ENCODE data around the gene OTOA.
A peak's percentile ranks its signal among the peaks of the same experiment; 100 is the strongest.
"Not testable (repeated sequence)": the region's sequence is repeated elsewhere in the genome, so short reads cannot be mapped to it uniquely, and the experiment has no call there.

OTOA gene

GRCh38 chr16:21650521-21650920 lies 13.2 kb upstream of the OTOA start:
- no peak for TF ChIP-seq GATA1 (IDR thresholded peaks at IDR 0.05; ENCODE audit: low read depth, low read length)
- no peak for TF ChIP-seq POLR2A (IDR thresholded peaks at IDR 0.05; ENCODE audit: low read length)
- DNase-seq, result no peak

- DNase-seq, result no peak
- TF ChIP-seq GATA1 (IDR thresholded peaks at IDR 0.05; ENCODE audit: low read depth, low read length), result no peak
- TF ChIP-seq POLR2A (IDR thresholded peaks at IDR 0.05; ENCODE audit: low read length), result no peak
Observed at GRCh38 chr16:21651515-21651914, 12.3 kb upstream of the OTOA start.

- no peak for DNase-seq
- TF ChIP-seq POLR2A (IDR thresholded peaks at IDR 0.05; ENCODE audit: low read length) (no peak), GATA1 (IDR thresholded peaks at IDR 0.05; ENCODE audit: low read depth, low read length) (no peak)
Observed at GRCh38 chr16:21652453-21652852, 11.3 kb upstream of the OTOA start, which contains the start of gene IGSF6. TSS of gene IGSF6 (minus strand) at chr16:21652608. CDS start at chr16:21652598, 10 bp downstream.

- TF ChIP-seq GATA1 (IDR thresholded peaks at IDR 0.05; ENCODE audit: low read depth, low read length) (no peak), POLR2A (IDR thresholded peaks at IDR 0.05; ENCODE audit: low read length) (no peak)
- DNase-seq, result no peak
Observed at GRCh38 chr16:21653571-21653970, 10.2 kb upstream of the OTOA start.

- DNase-seq, result no peak
- TF ChIP-seq GATA1 (IDR thresholded peaks at IDR 0.05; ENCODE audit: low read depth, low read length) (no peak), POLR2A (IDR thresholded peaks at IDR 0.05; ENCODE audit: low read length) (no peak)
Observed at GRCh38 chr16:21654466-21654865, 9.3 kb upstream of the OTOA start.

GRCh38 chr16:21654881-21655280 lies 8.9 kb upstream of the OTOA start:
- TF ChIP-seq GATA1 (IDR thresholded peaks at IDR 0.05; ENCODE audit: low read depth, low read length), result no peak

GRCh38 chr16:21656795-21657768 lies 6.7 kb upstream of the OTOA start:
- no peak for TF ChIP-seq POLR2A (IDR thresholded peaks at IDR 0.05; ENCODE audit: low read length)
- TF ChIP-seq GATA1 (IDR thresholded peaks at IDR 0.05; ENCODE audit: low read depth, low read length), result no peak
- peak; percentile 66 to 77 for DNase-seq

More at GRCh38 chr16:21654881-21655280, 8.9 kb upstream of the OTOA start:
- DNase-seq, result no peak

GRCh38 chr16:21659124-21659523 lies 4.6 kb upstream of the OTOA start:
- no peak for DNase-seq
- TF ChIP-seq GATA1 (IDR thresholded peaks at IDR 0.05; ENCODE audit: low read depth, low read length) (no peak), POLR2A (IDR thresholded peaks at IDR 0.05; ENCODE audit: low read length) (no peak)

GRCh38 chr16:21664801-21665492 lies 1.2 kb downstream of the OTOA start:
- TF ChIP-seq GATA1 (IDR thresholded peaks at IDR 0.05; ENCODE audit: low read depth, low read length) (no peak), POLR2A (IDR thresholded peaks at IDR 0.05; ENCODE audit: low read length) (no peak)

GRCh38 chr16:21666772-21667171 lies 3.0 kb downstream of the OTOA start:
- DNase-seq, result no peak
- TF ChIP-seq GATA1 (IDR thresholded peaks at IDR 0.05; ENCODE audit: low read depth, low read length) (no peak), POLR2A (IDR thresholded peaks at IDR 0.05; ENCODE audit: low read length) (no peak)

More at GRCh38 chr16:21664801-21665492, 1.2 kb downstream of the OTOA start:
- no peak for DNase-seq

GRCh38 chr16:21667575-21667974 lies 3.8 kb downstream of the OTOA start:
- DNase-seq, result no peak
- TF ChIP-seq POLR2A (IDR thresholded peaks at IDR 0.05; ENCODE audit: low read length), result no peak
- no peak for TF ChIP-seq GATA1 (IDR thresholded peaks at IDR 0.05; ENCODE audit: low read depth, low read length)

GRCh38 chr16:21673469-21673868 lies 9.7 kb downstream of the OTOA start:
- DNase-seq, result no peak
- TF ChIP-seq POLR2A (IDR thresholded peaks at IDR 0.05; ENCODE audit: low read length) (no peak), GATA1 (IDR thresholded peaks at IDR 0.05; ENCODE audit: low read depth, low read length) (no peak)

GRCh38 chr16:21674456-21674855 lies 10.7 kb downstream of the OTOA start:
- not testable (repeated sequence) for DNase-seq

- not testable (repeated sequence) for DNase-seq
Observed at GRCh38 chr16:21680714-21681113, 16.9 kb downstream of the OTOA start.

GRCh38 chr16:21683184-21683583 lies 19.4 kb downstream of the OTOA start:
- TF ChIP-seq GATA1 (IDR thresholded peaks at IDR 0.05; ENCODE audit: low read depth, low read length), result no peak
- no peak for DNase-seq
